HG03039 (cell line): ENCODE results near the gene PITHD1.
"Not testable (repeated sequence)": the region's sequence is repeated elsewhere in the genome, so short reads cannot be mapped to it uniquely, and the experiment has no call there.

Experiments used
- ATAC-seq: cut with Tn5 transposase; IDR thresholded peaks from one replicate; pipeline ENCODE4 v1.9.1; 2021; ENCODE audit warnings: mild to moderate bottlenecking, moderate library complexity; ENCODE audit not compliant: unreplicated experiment

Gene PITHD1

GRCh38 chr1:23772049-23772853 lies 6.0 kb upstream of the PITHD1 start:
- ATAC-seq, result no peak

- ATAC-seq, result no peak
These were observed 5.4 kb upstream of the PITHD1 start for GRCh38 chr1:23772854-23773242.

- ATAC-seq, result no peak
These were observed 3.9 kb upstream of the PITHD1 start for GRCh38 chr1:23774174-23774880.

GRCh38 chr1:23776217-23776616 lies 2.0 kb upstream of the PITHD1 start:
- no peak for ATAC-seq

GRCh38 chr1:23779826-23780371 lies 1.7 kb downstream of the PITHD1 start:
- ATAC-seq, result no peak

GRCh38 chr1:23783141-23783540 lies 4.9 kb downstream of the PITHD1 start:
- not testable (repeated sequence) for ATAC-seq

GRCh38 chr1:23784846-23785245 lies 6.6 kb downstream of the PITHD1 start:
- ATAC-seq, result no peak

- no peak for ATAC-seq
These were observed 9.5 kb downstream of the PITHD1 start for GRCh38 chr1:23787701-23788100.

- ATAC-seq, result no peak
These were observed 10.5 kb downstream of the PITHD1 start for GRCh38 chr1:23788695-23789094.

GRCh38 chr1:23790696-23791515 lies 12.7 kb downstream of the PITHD1 start, which contains the start of gene LYPLA2:
Gene LYPLA2, plus strand, starts transcription at chr1:23791145. Its CDS starts 1,538 bp downstream, at chr1:23792683.
- peak; percentile 71 for ATAC-seq

GRCh38 chr1:23791516-23792047 lies 13.4 kb downstream of the PITHD1 start:
- ATAC-seq, result no peak

GRCh38 chr1:23792151-23792945 lies 14.1 kb downstream of the PITHD1 start:
- ATAC-seq, result no peak

GRCh38 chr1:23793018-23793781 lies 15.0 kb downstream of the PITHD1 start:
- no peak for ATAC-seq

GRCh38 chr1:23793861-23794731 lies 15.9 kb downstream of the PITHD1 start:
- ATAC-seq, result no peak

- not testable (repeated sequence) for ATAC-seq
These were observed 16.5 kb downstream of the PITHD1 start for GRCh38 chr1:23794732-23795182.

GRCh38 chr1:23795676-23796465 lies 17.7 kb downstream of the PITHD1 start:
- ATAC-seq, result no peak
